ENCODE results near the gene SLC1A5.

DNA sequence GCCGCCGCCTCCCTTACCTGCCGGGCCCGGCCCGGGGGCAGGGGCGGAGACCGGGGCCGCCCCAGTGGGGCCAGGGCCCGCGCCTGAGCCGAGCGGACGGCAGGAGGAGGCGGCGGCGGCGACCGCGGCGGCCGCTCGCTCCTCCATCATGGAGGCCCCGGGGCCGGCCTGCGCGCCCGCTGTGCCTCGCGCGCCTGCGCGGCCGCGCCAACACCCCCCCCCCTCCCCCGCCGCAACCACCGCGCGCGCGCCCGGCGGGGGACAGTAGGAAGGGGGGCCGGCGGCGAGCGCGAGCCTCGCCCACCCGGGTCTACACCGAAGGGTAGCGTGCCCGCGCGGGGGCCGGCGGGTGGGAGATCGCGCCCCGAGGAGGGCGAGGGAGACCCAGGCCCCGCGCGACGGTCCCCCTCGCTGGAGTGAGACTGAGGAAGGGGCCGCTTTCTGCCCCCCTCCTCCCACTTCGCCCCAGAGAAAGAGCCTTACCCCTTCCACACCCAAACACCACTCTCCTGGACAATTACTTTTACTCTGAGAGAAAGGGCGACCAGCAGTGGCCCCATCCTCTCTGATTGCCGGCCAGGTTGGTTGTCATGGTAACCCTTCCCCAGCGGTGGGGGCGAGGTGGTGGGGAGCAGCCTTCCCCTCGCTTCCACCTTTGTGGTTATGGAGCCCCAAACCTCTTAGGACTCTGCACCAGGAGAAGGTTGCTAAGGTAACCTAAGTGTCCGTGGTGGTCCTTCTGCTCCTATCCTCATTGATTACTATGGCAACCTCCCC, 41.9 kb downstream of the SLC1A5 start, which contains the start of gene STRN4:
- TF ChIP-seq, protein P1, sequence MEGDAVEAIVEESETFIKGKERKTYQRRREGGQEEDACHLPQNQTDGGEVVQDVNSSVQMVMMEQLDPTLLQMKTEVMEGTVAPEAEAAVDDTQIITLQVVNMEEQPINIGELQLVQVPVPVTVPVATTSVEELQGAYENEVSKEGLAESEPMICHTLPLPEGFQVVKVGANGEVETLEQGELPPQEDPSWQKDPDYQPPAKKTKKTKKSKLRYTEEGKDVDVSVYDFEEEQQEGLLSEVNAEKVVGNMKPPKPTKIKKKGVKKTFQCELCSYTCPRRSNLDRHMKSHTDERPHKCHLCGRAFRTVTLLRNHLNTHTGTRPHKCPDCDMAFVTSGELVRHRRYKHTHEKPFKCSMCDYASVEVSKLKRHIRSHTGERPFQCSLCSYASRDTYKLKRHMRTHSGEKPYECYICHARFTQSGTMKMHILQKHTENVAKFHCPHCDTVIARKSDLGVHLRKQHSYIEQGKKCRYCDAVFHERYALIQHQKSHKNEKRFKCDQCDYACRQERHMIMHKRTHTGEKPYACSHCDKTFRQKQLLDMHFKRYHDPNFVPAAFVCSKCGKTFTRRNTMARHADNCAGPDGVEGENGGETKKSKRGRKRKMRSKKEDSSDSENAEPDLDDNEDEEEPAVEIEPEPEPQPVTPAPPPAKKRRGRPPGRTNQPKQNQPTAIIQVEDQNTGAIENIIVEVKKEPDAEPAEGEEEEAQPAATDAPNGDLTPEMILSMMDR (IDR thresholded peaks at IDR 0.05): peak in 1 of 4 experiments; percentile 5
- TF ChIP-seq POLR2A (IDR thresholded peaks at IDR 0.05): peak; percentile 37 to 77

Measured in uterus (tissue), 2 donors.